Hepatocyte (in vitro differentiated cells): ENCODE measurements around the gene COPE. TPM values are rescaled to one million over a fixed set of nuclear protein-coding genes. Genes with fewer than 3 reads are reported as not detected.

ENCODE experiments used
- DNase-seq: peaks from one replicate; pipeline ENCODE4 v3.0.0-alpha.2; 2016; ENCODE audit warnings: low spot score
- H2AFZ ChIP-seq: fragments of 200-600 bp; sonication (generic); 2 replicates; pipeline ENCODE4 v1.6.0; 2016; ENCODE audit warnings: antibody characterized with exemption, mild to moderate bottlenecking
- H3K27ac ChIP-seq: fragments of 200-600 bp; sonication (generic); 2 replicates; pipeline ENCODE4 v1.5.1; 2016; ENCODE audit warnings: mild to moderate bottlenecking
- H3K27me3 ChIP-seq: fragments of 200-600 bp; sonication (generic); 2 replicates; pipeline ENCODE4 v1.6.1; 2016
- H3K36me3 ChIP-seq: fragments of 200-600 bp; sonication (generic); replicated peaks from 2 replicates; pipeline ENCODE4 v1.5.1; 2016; ENCODE audit warnings: low read depth; ENCODE audit not compliant: insufficient read depth
- H3K4me1 ChIP-seq: fragments of 200-600 bp; sonication (generic); 2 replicates; pipeline ENCODE4 v1.5.1; 2016; ENCODE audit warnings: mild to moderate bottlenecking, moderate library complexity; ENCODE audit not compliant: insufficient read depth
- H3K4me2 ChIP-seq: fragments of 200-600 bp; sonication (generic); 2 replicates; pipeline ENCODE4 v1.6.0; 2016
- H3K4me3 ChIP-seq: fragments of 200-600 bp; sonication (generic); 2 replicates; pipeline ENCODE4 v1.5.1; 2016; ENCODE audit warnings: mild to moderate bottlenecking
- H3K79me2 ChIP-seq: fragments of 200-600 bp; sonication (generic); 2 replicates; pipeline ENCODE4 v1.6.0; 2017; ENCODE audit warnings: mild to moderate bottlenecking
- H3K9me2 ChIP-seq: fragments of 200-600 bp; sonication (generic); replicated peaks from 2 replicates; pipeline ENCODE4 v1.6.0; 2017; ENCODE audit warnings: mild to moderate bottlenecking; ENCODE audit not compliant: insufficient read depth
- H3K9me3 ChIP-seq: fragments of 200-600 bp; sonication (generic); 2 replicates; pipeline ENCODE4 v1.5.1; 2016; ENCODE audit warnings: low read depth, mild to moderate bottlenecking
- H4K20me1 ChIP-seq: fragments of 200-600 bp; sonication (generic); 2 replicates; pipeline ENCODE4 v1.6.0; 2016; ENCODE audit warnings: mild to moderate bottlenecking; ENCODE audit not compliant: insufficient read depth, poor library complexity, severe bottlenecking
- EZH2 ChIP-seq: fragments of 200-600 bp; sonication (generic); IDR thresholded peaks from 2 replicates; pipeline ENCODE4 v1.6.1; 2016; ENCODE audit warnings: antibody characterized with exemption, mild to moderate bottlenecking, borderline replicate concordance
- EZH2phosphoT487 ChIP-seq: fragments of 200-600 bp; sonication (generic); IDR thresholded peaks from one replicate; pipeline ENCODE4 v1.6.1; 2018; ENCODE audit warnings: antibody characterized with exemption, mild to moderate bottlenecking, low read depth, moderate library complexity; ENCODE audit not compliant: unreplicated experiment, severe bottlenecking
- WGBS: methylation state at CpG from one replicate; pipeline ENCODE4 v1.1.6; 2016; ENCODE audit warnings: low lambda C conversion rate; ENCODE audit errors: missing lambda C conversion rate; 5-methylcytosine and 5-hydroxymethylcytosine counted together
- polyA plus RNA-seq: library from polyadenylated mRNA; unstranded; fragments of >200 nt; fragmentation: Nextera tagmentation; extraction: Ambion mirVana; gene quantifications from 2 replicates; pipeline ENCODE4 v1.2.1, GENCODE V29; 2016
- total RNA-seq: library from RNA; depleted of rRNA; stranded (reverse); fragments of >200 nt; gene quantifications from 2 replicates; pipeline ENCODE4 v1.2.3, GENCODE V29; 2014
- TF ChIP-seq, protein P1 (sequence below): fragments of 200-600 bp; sonication (generic); IDR thresholded peaks from 2 replicates; pipeline ENCODE4 v1.5.1; 2016; ENCODE audit warnings: antibody characterized with exemption, mild to moderate bottlenecking; ENCODE audit not compliant: poor library complexity

COPE gene
- total and polyA plus RNA-seq, 2 experiments from 2014 or later: 228 to 397 TPM

DNA sequence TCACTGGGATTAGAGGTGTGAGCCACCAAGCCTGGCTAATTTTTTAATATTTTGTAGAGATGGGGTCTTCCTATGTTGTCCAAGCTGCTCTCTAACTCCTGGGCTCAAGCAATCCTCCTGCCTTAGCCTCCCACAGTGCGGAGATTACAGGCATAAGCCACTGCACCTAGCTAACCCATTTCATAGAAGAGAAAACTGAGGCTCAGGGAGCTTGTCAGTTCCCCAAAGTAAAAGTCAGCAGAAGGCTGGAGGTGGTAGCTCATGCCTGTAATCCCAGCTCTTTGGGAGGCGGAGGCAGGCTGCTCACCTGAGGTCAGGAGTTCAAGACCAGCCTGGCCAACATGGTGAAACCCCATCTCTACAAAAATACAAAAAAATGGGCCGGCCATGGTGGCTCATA lies 30.7 kb upstream of the COPE start:
- H3K9me3 ChIP-seq: no peaks in the 10 kb centered on the region
- no peaks in the 10 kb centered on the region for H4K20me1 ChIP-seq
- no peaks in the 10 kb centered on the region for H3K27me3 ChIP-seq
- no peak overlapping the region for H2AFZ ChIP-seq
- no peaks in the 10 kb centered on the region for H3K36me3 ChIP-seq
- no peaks in the 10 kb centered on the region for H3K79me2 ChIP-seq
- no peak overlapping the region for H3K4me3 ChIP-seq
- DNase-seq: no peak
- H3K27ac ChIP-seq: no peak overlapping the region
- TF ChIP-seq, protein P1, sequence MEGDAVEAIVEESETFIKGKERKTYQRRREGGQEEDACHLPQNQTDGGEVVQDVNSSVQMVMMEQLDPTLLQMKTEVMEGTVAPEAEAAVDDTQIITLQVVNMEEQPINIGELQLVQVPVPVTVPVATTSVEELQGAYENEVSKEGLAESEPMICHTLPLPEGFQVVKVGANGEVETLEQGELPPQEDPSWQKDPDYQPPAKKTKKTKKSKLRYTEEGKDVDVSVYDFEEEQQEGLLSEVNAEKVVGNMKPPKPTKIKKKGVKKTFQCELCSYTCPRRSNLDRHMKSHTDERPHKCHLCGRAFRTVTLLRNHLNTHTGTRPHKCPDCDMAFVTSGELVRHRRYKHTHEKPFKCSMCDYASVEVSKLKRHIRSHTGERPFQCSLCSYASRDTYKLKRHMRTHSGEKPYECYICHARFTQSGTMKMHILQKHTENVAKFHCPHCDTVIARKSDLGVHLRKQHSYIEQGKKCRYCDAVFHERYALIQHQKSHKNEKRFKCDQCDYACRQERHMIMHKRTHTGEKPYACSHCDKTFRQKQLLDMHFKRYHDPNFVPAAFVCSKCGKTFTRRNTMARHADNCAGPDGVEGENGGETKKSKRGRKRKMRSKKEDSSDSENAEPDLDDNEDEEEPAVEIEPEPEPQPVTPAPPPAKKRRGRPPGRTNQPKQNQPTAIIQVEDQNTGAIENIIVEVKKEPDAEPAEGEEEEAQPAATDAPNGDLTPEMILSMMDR: no peak
- TF ChIP-seq EZH2 (no peak), EZH2phosphoT487 (no peak)
- WGBS: 94% methylated on average over 3 of the region's 3 CpGs
- H3K9me2 ChIP-seq: no peaks in the 10 kb centered on the region
- no peak overlapping the region for H3K4me2 ChIP-seq
- no peaks in the 10 kb centered on the region for H3K4me1 ChIP-seq

DNA sequence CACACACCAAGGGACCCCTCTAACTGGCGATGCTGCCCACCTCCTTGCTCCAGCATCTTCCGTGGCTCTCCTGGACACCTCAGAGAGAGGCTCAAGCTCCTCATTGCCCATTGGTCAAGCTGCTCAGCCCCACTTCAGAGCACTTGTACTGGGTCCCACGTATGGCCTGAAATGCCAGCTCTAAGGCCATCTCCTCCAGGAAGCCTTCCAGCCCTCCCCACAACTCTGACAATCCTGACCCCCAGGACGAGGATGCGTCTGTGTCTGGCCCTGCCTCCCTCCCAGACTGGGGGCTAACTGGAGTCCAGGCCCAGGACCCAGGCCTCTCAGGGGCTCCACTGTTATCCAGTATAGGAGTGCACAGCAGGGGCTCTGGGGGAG lies 29.8 kb upstream of the COPE start:
- H3K27ac ChIP-seq: no peak overlapping the region

DNA sequence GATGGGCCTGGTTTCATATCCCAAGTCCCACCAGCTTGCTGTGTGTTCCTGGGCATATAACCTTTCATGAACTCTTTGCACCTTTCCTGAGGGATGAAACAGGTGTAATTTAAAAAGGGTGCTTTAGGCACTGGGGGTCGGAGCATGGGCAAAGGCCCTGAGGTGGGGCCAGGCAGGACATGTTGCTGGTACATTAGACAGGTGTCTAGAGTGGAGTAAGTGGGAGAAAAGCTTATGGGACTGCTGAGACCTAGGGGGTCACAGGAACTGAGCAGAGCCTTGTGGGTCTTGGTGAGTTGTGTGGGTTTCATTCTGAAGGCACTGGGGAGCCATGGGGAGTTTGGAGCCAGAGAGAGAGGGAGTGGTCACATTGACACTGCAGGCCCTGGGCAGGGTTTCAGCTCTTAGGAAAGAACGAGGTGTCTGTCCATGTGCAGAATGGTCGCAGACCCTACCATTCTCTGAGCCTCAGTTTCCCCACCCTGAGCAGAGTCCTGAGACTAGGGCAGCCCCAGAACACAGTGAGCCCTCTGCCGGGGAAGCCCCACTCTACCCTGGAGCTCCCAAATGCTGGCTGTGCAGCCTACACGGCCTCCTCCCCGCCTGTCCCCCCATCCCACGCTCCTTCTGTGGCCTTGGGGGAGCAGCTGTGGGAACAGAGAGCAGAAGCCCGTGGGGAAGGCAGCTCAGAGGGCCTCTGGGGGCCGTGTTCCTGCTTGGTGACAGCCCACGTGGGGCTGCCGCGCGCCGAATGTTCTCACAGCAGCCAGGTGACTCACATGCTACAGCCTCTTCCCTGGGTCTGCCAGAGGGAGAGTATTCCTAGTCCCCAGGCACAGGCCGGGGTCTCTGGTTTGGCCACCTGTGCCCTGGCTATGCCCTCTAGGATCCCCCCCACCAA lies 29.1 kb upstream of the COPE start:
- Histone ChIP-seq H3K4me1 (no peaks in the 10 kb centered on the region), H4K20me1 (no peaks in the 10 kb centered on the region), H2AFZ (no peak overlapping the region), H3K9me3 (no peaks in the 10 kb centered on the region), H3K79me2 (no peaks in the 10 kb centered on the region), H3K4me3 (no peak overlapping the region), H3K4me2 (no peak overlapping the region), H3K9me2 (no peaks in the 10 kb centered on the region), H3K27me3 (no peaks in the 10 kb centered on the region), H3K27ac (no peak overlapping the region), H3K36me3 (no peaks in the 10 kb centered on the region)
- DNase-seq: no peak
- WGBS: 90% methylated on average over 15 of the region's 15 CpGs
- TF ChIP-seq, protein P1: no peak
- no peak for TF ChIP-seq EZH2phosphoT487

More for the DNA sequence above, 29.8 kb upstream of the COPE start:
- H3K4me1 ChIP-seq: no peaks in the 10 kb centered on the region
- no peaks in the 10 kb centered on the region for H3K9me2 ChIP-seq
- H3K79me2 ChIP-seq: no peaks in the 10 kb centered on the region
- 87% methylated on average over 5 of the region's 5 CpGs for WGBS
- no peak for DNase-seq
- H3K4me3 ChIP-seq: no peak overlapping the region
- H4K20me1 ChIP-seq: no peaks in the 10 kb centered on the region
- no peaks in the 10 kb centered on the region for H3K9me3 ChIP-seq
- H3K27me3 ChIP-seq: no peaks in the 10 kb centered on the region
- H3K4me2 ChIP-seq: no peak overlapping the region
- no peak overlapping the region for H2AFZ ChIP-seq
- TF ChIP-seq, protein P1: no peak
- no peak for TF ChIP-seq EZH2phosphoT487
- no peak for TF ChIP-seq EZH2
- no peaks in the 10 kb centered on the region for H3K36me3 ChIP-seq
